IPS DF 4.7 (cell line): ENCODE results near the gene VWCE.

Experiments
- DNase-seq: peaks from one replicate; pipeline ENCODE4 v3.0.0-alpha.2; 2013; ENCODE audit warnings: low spot score; ENCODE audit errors: extremely low read depth

The VWCE gene

GRCh38 chr11:61331651-61332050 lies 36.5 kb upstream of the VWCE start:
- DNase-seq: no peak

DNA sequence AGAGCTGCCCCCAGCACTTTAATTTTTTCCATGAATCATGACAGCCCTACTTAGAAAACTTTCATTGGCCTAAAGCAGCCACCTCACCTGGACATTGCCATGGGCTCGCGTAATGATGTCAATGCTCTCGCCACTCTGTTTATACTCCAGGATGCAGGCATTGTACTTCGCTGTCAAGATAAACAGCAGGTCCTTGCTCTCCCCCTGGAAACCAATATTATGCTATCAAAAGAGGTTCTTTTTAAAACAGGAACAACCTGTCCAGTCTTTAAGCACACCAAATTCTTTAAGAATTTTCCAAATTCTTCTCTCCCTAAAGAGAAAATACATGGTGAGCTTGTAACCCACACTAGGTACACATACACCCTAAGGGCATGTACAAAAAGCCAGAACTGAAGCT lies 34.8 kb upstream of the VWCE start:
- no peak for DNase-seq

GRCh38 chr11:61328351-61328750 lies 33.2 kb upstream of the VWCE start:
- DNase-seq: no peak

GRCh38 chr11:61327669-61328071 lies 32.6 kb upstream of the VWCE start:
- no peak for DNase-seq

DNA sequence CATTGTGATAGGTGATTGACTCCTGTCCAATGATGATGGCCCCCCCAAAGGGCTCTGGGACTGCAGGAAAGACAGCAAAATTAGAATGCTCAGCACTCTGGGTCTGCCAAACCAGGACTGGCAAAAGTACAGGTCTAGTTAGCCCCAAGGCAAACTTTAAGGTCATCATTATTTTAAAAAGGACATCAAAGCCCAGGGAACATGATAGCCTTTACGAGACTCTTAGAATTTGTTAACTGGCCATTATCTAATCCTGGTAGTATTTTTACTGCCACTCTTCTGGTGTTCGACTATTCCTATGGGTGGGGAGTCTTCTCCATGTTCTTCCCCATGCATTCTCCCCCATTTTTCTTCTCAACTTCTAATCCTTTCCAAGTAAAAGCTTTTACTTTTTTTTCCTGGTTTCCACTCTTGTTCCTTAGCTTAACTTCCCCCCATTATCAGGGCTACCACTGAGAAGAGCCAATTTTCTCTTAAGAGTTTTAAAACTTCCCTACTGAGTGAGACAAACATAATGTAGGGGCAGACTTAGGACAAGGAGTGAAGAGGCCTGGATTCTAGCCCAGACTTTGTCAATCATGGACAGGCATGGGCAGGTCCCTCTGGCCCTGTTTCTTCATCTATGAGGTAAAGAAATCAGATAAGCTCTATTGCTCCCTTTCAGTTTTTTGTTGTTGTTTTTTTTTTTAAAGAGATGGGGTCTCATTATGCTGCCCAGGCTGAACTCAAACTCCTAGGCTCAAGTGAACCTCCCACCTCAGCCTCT lies 30.7 kb upstream of the VWCE start:
- DNase-seq: no peak

DNA sequence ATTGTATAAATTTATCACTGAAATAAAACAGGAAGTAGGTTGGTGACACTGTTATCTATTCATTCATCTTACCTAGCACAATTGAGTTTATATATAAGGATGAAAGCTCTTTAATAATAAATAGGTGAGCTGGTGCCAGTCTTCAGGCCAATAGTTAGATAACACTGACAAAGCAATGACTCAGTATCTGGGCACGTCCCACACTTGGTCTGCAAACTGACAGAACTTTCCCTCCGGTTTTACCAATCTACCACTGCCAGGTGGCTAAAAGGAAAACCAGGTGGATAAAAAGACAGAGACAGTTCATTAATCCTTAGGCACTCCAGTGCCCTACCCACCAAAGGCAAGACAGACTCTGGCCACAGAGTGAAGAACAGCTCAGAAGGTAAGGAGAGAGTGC lies 20.1 kb upstream of the VWCE start:
- DNase-seq: no peak

- no peak for DNase-seq
Observed at GRCh38 chr11:61310749-61311148, 15.6 kb upstream of the VWCE start.

DNA sequence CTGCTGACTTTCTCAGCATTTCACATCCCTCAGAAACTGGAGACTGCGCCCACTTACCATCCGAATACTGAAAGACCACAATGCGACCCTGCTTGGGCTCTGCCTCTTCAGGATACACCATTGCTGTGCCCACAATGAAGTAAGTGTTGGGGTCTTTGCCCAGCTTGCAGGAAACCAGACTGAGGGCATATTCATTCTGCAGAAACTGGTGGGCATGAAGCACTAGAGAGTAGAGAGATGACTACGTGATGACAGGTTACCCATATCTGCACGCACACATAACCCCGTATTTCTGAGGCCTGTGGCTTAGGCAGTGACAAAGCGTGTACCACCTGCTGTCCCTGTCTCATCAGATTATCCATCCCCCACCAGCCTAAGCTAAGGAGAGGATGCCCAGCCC lies 14.6 kb upstream of the VWCE start:
- DNase-seq: no peak

- DNase-seq: no peak
Observed at GRCh38 chr11:61309141-61309540, 14.0 kb upstream of the VWCE start.

GRCh38 chr11:61307354-61307753 lies 12.2 kb upstream of the VWCE start:
- no peak for DNase-seq

DNA sequence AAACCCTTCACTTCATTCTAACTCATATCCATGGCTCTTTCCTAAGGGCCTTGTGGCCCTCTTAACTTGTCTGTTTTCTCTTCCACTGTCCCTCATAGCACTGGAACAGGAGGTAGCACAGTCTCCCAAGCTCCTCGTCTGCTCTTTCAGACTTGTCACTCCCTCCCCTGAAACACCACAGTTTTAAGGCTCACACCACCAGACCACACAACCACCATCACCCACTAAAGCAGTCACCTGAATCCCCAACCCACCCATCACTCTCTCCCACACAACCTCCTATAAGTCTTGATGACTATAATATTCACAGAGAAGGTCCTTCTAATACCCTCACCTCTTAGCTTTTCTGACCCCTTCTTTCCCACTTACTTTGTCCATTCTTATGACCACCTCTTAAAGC lies 11.1 kb upstream of the VWCE start:
- DNase-seq: no peak

- DNase-seq: no peak
Observed at GRCh38 chr11:61305417-61305816, 10.3 kb upstream of the VWCE start.

- DNase-seq: no peak
Observed at GRCh38 chr11:61303725-61304124, 8.6 kb upstream of the VWCE start.

DNA sequence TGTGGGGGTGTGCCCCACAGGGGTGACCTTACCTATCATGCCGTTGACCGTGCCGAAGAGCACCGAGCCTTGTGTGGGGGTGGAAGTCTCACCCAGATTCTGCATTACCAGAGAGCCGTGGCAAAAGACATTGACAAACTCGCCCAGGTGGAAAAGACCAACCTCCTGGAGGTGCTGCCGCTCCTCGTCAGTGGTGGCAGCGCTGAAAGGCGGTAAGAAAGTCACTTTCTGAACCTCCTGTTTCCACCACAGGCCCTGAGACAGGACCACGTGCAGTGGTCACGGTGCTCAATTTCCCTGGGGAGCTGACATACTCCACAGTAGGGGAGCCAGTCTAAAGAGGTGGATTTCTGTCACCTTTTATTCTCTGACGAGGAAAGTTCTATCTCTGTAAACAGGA lies 7.4 kb upstream of the VWCE start:
- no peak for DNase-seq

DNA sequence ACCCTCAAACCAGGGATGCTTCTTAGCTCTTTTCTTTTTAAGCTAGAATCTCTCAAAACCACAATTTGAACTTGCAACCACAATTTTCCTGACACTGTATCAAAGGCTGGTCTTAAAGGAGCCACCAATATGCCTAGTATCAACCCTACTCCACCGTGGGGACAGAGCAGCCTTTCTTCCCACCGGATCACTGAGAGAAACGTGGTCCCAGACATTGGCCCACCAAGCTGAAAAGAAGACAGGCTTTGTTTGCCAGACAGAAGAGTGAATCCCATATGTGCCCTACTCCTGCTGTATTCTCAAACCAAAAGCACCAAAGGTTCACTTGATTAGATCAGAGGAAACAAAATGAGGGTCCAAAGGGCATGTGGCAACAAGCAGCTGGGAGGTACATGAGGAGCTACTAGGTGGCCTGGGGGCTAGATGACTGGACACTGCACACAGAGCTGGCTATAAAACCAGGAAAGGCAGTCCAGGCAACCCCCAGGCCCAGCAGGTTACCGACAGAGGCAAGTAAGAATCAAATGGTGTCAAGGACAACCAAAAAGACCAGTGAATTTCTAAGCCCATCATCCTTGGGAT lies 3.6 kb upstream of the VWCE start:
- no peak for DNase-seq

DNA sequence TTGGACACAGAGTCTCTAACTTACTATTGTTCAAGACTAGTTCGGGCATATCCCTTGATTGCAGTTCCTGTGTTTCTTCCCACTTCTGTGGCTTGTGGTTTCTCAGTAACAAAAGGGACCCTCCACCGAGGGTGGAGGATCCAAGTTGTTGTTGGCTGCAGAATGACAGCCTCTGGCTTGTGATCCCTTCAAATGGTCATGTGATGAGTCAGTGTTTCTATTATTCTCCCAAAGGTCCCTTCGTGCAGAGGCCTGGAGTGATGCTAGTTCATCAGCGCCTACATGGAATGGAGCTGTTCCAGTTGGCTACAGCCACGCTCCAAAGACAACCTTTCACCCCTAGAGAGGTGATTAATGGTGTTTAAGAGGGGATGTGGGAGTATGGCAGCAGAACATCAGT lies 2.6 kb upstream of the VWCE start:
- no peak for DNase-seq

GRCh38 chr11:61297341-61297740 lies 2.2 kb upstream of the VWCE start:
- no peak for DNase-seq

GRCh38 chr11:61295596-61295926 lies 445 bp upstream of the VWCE start:
- no peak for DNase-seq

DNA sequence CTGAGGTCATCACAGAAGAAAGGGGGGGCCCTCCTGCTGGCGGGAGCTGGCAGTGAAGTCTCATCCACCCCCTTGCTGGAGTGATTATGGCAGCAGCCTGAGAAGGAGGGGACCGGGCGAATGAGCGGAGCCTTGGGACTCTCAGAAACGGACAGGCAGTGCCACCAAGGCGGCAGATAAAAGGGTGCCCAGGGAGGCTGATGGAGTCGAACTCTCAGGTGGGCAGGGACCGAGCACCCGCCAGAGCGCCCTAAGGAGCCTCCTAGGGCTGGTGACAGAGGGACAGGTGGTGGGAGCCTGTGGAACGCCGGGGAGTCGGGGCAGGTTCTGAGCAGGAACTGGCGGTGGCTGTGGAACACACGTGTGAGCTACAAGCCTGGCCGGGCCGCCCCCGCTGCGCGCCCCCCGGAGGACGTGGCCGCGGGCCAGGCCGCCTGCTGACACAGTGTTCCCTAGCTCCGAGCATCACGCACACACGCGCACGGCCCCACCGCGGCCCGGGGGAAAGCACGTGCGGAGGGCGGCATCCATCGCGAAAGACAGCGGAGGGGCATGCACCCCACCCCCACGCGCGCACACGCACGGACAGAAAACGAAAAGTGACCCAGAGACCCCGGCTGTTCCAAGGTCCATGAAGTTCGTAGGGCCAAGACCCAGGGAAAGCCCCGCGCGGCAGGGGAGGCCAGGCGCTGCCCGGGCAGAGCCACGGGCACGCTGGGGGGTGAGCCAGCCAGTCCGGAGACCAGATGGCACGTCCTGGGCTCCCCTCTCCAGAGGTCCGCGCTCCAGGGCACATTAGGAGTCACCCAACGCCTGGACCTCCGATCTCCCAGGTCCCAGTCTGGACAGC lies 1.0 kb downstream of the VWCE start:
- no peak for DNase-seq

GRCh38 chr11:61292356-61292755 lies 2.8 kb downstream of the VWCE start:
- no peak for DNase-seq

GRCh38 chr11:61290905-61291690 lies 4.0 kb downstream of the VWCE start:
- DNase-seq: no peak
